ENCODE measurements around the gene CEP85L.
A peak's percentile ranks its signal among the peaks of the same experiment; 100 is the strongest.

The CEP85L gene

GRCh38 chr6:118529756-118530155 lies 121.6 kb downstream of the CEP85L start:
- DNase-seq (ENCODE audit: low read depth in 2 of 2): peak in 1 of 2 donors; percentile 8

GRCh38 chr6:118528129-118528528 lies 123.3 kb downstream of the CEP85L start:
- H3K4me3 ChIP-seq (replicated peaks in 1 of 2; ENCODE audit: low read depth in 2 of 2, low read length in 2 of 2): no peak overlapping the region
- DNase-seq (ENCODE audit: low read depth in 2 of 2): peak in 1 of 2 donors; percentile 13
- TF ChIP-seq CTCF (IDR thresholded peaks at IDR 0.05; ENCODE audit: low read depth, low read length): no peak

More at GRCh38 chr6:118529756-118530155, 121.6 kb downstream of the CEP85L start:
- TF ChIP-seq CTCF (IDR thresholded peaks at IDR 0.05; ENCODE audit: low read depth, low read length): no peak
- no peak overlapping the region for H3K4me3 ChIP-seq (replicated peaks in 1 of 2; ENCODE audit: low read depth in 2 of 2, low read length in 2 of 2)

GRCh38 chr6:118525913-118526780 lies 125.2 kb downstream of the CEP85L start:
- H3K4me3 ChIP-seq (replicated peaks in 1 of 2; ENCODE audit: low read depth in 2 of 2, low read length in 2 of 2): no peak overlapping the region
- TF ChIP-seq CTCF (IDR thresholded peaks at IDR 0.05; ENCODE audit: low read depth, low read length): no peak
- no peak for DNase-seq (ENCODE audit: low read depth in 2 of 2)

- no peak for DNase-seq (ENCODE audit: low read depth in 2 of 2)
- no peak overlapping the region for H3K4me3 ChIP-seq (replicated peaks in 1 of 2; ENCODE audit: low read depth in 2 of 2, low read length in 2 of 2)
- TF ChIP-seq CTCF (IDR thresholded peaks at IDR 0.05; ENCODE audit: low read depth, low read length): no peak
Observed at GRCh38 chr6:118524686-118525085, 126.7 kb downstream of the CEP85L start.

GRCh38 chr6:118523216-118523615 lies 128.2 kb downstream of the CEP85L start:
- TF ChIP-seq CTCF (IDR thresholded peaks at IDR 0.05; ENCODE audit: low read depth, low read length): no peak
- no peak for DNase-seq (ENCODE audit: low read depth in 2 of 2)
- H3K4me3 ChIP-seq (replicated peaks in 1 of 2; ENCODE audit: low read depth in 2 of 2, low read length in 2 of 2): no peak overlapping the region

- no peak for TF ChIP-seq CTCF (IDR thresholded peaks at IDR 0.05; ENCODE audit: low read depth, low read length)
- DNase-seq (ENCODE audit: low read depth in 2 of 2): no peak
- no peak overlapping the region for H3K4me3 ChIP-seq (replicated peaks in 1 of 2; ENCODE audit: low read depth in 2 of 2, low read length in 2 of 2)
Observed at GRCh38 chr6:118522422-118522821, 129.0 kb downstream of the CEP85L start.

All from cardiac fibroblast (primary cell).